A549 (cell line): Measurements from ENCODE around the gene SLC1A2. TPM values are rescaled to one million over a fixed set of nuclear protein-coding genes. Genes with fewer than 3 reads are reported as not detected.
A peak's percentile ranks its signal among the peaks of the same experiment; 100 is the strongest.

ENCODE experiments used
- ATAC-seq, 2 experiments: fragments of 200-7000 bp in 1 of 2; fragments of >200 bp in 1 of 2; cut with Nextera tagmentation in 1 of 2; cut with Tn5 transposase in 1 of 2; 3 replicates each; pipeline versions ENCODE4 v1.8.0 to v1.9.1; 2018 to 2020; ENCODE audit warnings: mild to moderate bottlenecking in 1 of 2, moderate library complexity in 1 of 2
- CTCF ChIA-PET: fragments of 300-600 bp; sonication (Branson Sonifier 250); formaldehyde crosslinking; extraction: SDS; loops from one replicate; lab custom pipeline; 2021; ENCODE audit warnings: antibody characterized with exemption, inconsistent platforms; lab: Yijun Ruan, JAX
- POLR2A ChIA-PET: fragments of 350-600 bp; formaldehyde crosslinking; extraction: SDS; loops from one replicate; lab custom pipeline; 2021; ENCODE audit warnings: antibody characterized with exemption, inconsistent platforms; lab: Yijun Ruan, JAX
- DNase-seq, 2 experiments: peaks; one replicate each; pipeline versions ENCODE4 v3.0.0 to v3.0.0-alpha.2; 2011 to 2016; ENCODE audit warnings: low read depth in 1 of 2, low spot score in 1 of 2
- FAIRE-seq: peaks from 2 replicates; lab custom pipeline; 2011; peaks lifted over from hg19 to GRCh38; lab: Jason Lieb, UNC
- H3K27ac ChIP-seq, 2 experiments: fragments of >200 bp; sonication (Bioruptor Twin); formaldehyde crosslinking; 3 replicates each; pipeline ENCODE4 v1.5.1; 2016 to 2017
- H3K4me1 ChIP-seq: fragments of >200 bp; sonication (Bioruptor Twin); formaldehyde crosslinking; 3 replicates; pipeline ENCODE4 v1.6.1; 2016
- H3K4me2 ChIP-seq: fragments of >200 bp; sonication (Bioruptor Twin); formaldehyde crosslinking; 3 replicates; pipeline ENCODE4 v1.6.1; 2016
- H3K4me3 ChIP-seq: fragments of >200 bp; sonication (Bioruptor Twin); formaldehyde crosslinking; 3 replicates; pipeline ENCODE4 v1.5.1; 2016
- H3K9me3 ChIP-seq: fragments of >200 bp; sonication (Bioruptor Twin); formaldehyde crosslinking; 3 replicates; pipeline ENCODE4 v1.6.1; 2016
- CBX2 ChIP-seq: fragments of 200-600 bp; sonication (generic); IDR thresholded peaks from 2 replicates; pipeline ENCODE4 v1.6.1; 2016; ENCODE audit warnings: low read depth, mild to moderate bottlenecking, borderline replicate concordance
- CEBPB ChIP-seq, 2 experiments: fragments of >200 bp in 1 of 2; sonication (Bioruptor Twin) in 1 of 2; formaldehyde crosslinking in 1 of 2; IDR thresholded peaks; 2 replicates each; pipeline ENCODE4 v1.6.1; 2012 to 2016
- CHD2 ChIP-seq: fragments of 150-350 bp; IDR thresholded peaks from 2 replicates; pipeline ENCODE4 v1.6.1; 2014; ENCODE audit warnings: low read length; ENCODE audit not compliant: partially characterized antibody
- ESRRA ChIP-seq: fragments of 150-350 bp; IDR thresholded peaks from 2 replicates; pipeline ENCODE4 v1.6.1; 2014; ENCODE audit warnings: mild to moderate bottlenecking, low read length, borderline replicate concordance
- FOSL2 ChIP-seq, 2 experiments: fragments of 450-650 bp in 1 of 2; fragments of >200 bp in 1 of 2; sonication (Bioruptor Twin) in 1 of 2; formaldehyde crosslinking; IDR thresholded peaks; 2 replicates each; pipeline versions ENCODE4 v1.5.0 to v1.6.1; 2016 to 2020; ENCODE audit warnings: mild to moderate bottlenecking in 1 of 2, moderate library complexity in 1 of 2
- FOXS1 ChIP-seq: fragments of 250-450 bp; sonication (Bioruptor Pico); IDR thresholded peaks from 2 replicates; pipeline ENCODE4 v1.5.0; 2020; ENCODE audit warnings: mild to moderate bottlenecking, moderate library complexity
- HOXB5 ChIP-seq: fragments of 250-450 bp; sonication (Bioruptor Pico); IDR thresholded peaks from 2 replicates; pipeline ENCODE4 v1.5.0; 2020; ENCODE audit warnings: mild to moderate bottlenecking, moderate library complexity
- KDM1A ChIP-seq: fragments of 200-600 bp; sonication (generic); IDR thresholded peaks from 2 replicates; pipeline ENCODE4 v1.6.1; 2016; ENCODE audit warnings: low read depth, mild to moderate bottlenecking
- MAX ChIP-seq: IDR thresholded peaks from 2 replicates; pipeline ENCODE4 v1.6.1; 2012
- MYC ChIP-seq: IDR thresholded peaks from 2 replicates; pipeline ENCODE4 v1.6.1; 2012; ENCODE audit warnings: mild to moderate bottlenecking, inconsistent platforms, low read length, improper control_type of control experiment, borderline replicate concordance
- NPAS2 ChIP-seq: fragments of 250-450 bp; sonication (Bioruptor Pico); IDR thresholded peaks from 2 replicates; pipeline ENCODE4 v1.8.0; 2022; ENCODE audit warnings: mild to moderate bottlenecking, moderate library complexity, borderline replicate concordance
- NR3C1 ChIP-seq: fragments of >200 bp; sonication (Bioruptor Twin); formaldehyde crosslinking; IDR thresholded peaks from 3 replicates; pipeline ENCODE4 v1.6.1; 2017
- POLR2AphosphoS2 ChIP-seq: conservative IDR thresholded peaks from 2 replicates; pipeline ENCODE4 v1.6.1; 2012; ENCODE audit warnings: low read length, improper control_type of control experiment, inconsistent platforms
- RARB ChIP-seq: fragments of 250-450 bp; sonication (Bioruptor Pico); IDR thresholded peaks from 2 replicates; pipeline ENCODE4 v1.8.0; 2021; ENCODE audit warnings: mild to moderate bottlenecking, moderate library complexity
- RCOR1 ChIP-seq: fragments of 150-350 bp; IDR thresholded peaks from 2 replicates; pipeline ENCODE4 v1.6.1; 2014; ENCODE audit warnings: antibody characterized with exemption, low read length, low read depth
- ZNF302 ChIP-seq: fragments of 250-450 bp; sonication (Bioruptor Pico); IDR thresholded peaks from 2 replicates; pipeline ENCODE4 v1.9.0; 2021; ENCODE audit warnings: inconsistent platforms, mild to moderate bottlenecking, moderate library complexity
- WGBS: methylation state at CpG from one replicate; pipeline ENCODE4 v1.1.6; 2017; ENCODE audit errors: missing lambda C conversion rate; 5-methylcytosine and 5-hydroxymethylcytosine counted together
- polyA plus RNA-seq, 4 experiments: library from polyadenylated mRNA; depleted of rRNA in 3 of 4; stranded (reverse); fragments of >200 nt; fragmentation: RNase III in 1 of 4; extraction: RNeasy Plus Mini Kit Qiagen cat#74134 plus additional on column Dnase treatment in 1 of 4; gene quantifications; 2 replicates in 3 of 4; 3 replicates in 1 of 4; pipeline ENCODE4 v1.2.3, GENCODE V29; 2011 to 2017
- TF ChIP-seq, protein P1 (sequence below): fragments of >200 bp; sonication (Bioruptor Twin); formaldehyde crosslinking; IDR thresholded peaks from 3 replicates; pipeline ENCODE4 v1.5.1; 2016
- TF ChIP-seq, protein P2 (sequence below): fragments of 200-600 bp; sonication (generic); IDR thresholded peaks from 2 replicates; pipeline ENCODE4 v1.6.1; 2016; ENCODE audit warnings: antibody characterized with exemption, mild to moderate bottlenecking, moderate library complexity
- TF ChIP-seq, protein P3 (sequence below): fragments of 250-450 bp; sonication (Bioruptor Pico); IDR thresholded peaks from 2 replicates; pipeline ENCODE4 v1.5.0; 2021; ENCODE audit warnings: mild to moderate bottlenecking, moderate library complexity, borderline replicate concordance

SLC1A2 gene
- polyA plus RNA-seq, 2 of the 4 experiments (the other 2 are of a cell fraction): 0.01 to 0.14 TPM

- CTCF ChIA-PET: interaction anchor here (1.0 kb wide), 1 partner anchor 29 kb away, joined by 3 read pairs; no protein-coding TSS in a partner anchor
- peaks cover 38% of the 10 kb centered on the region for H3K4me1 ChIP-seq
- no peak for DNase-seq
- TF ChIP-seq CHD2: no peak
- TF ChIP-seq MAX: no peak
- TF ChIP-seq NR3C1: no peak
- TF ChIP-seq, all 56 proteins: peak for 0
- H3K4me2 ChIP-seq: no peak overlapping the region
- H3K27ac ChIP-seq: peak overlapping the region; percentile 35 to 73; a peak in 5 of 6 replicates
- H3K4me3 ChIP-seq: no peak overlapping the region
- peaks cover 3% of the 10 kb centered on the region; the same call in 1 of the 3 replicates for H3K9me3 ChIP-seq
- POLR2A ChIA-PET: no interaction called here
- ATAC-seq: no peak
- 84% methylated on average over 3 of the region's 3 CpGs for WGBS
- no peak for FAIRE-seq
Observed at GRCh38 chr11:35211952-35212351, 207.4 kb downstream of the SLC1A2 start.

GRCh38 chr11:35210876-35211546 lies 208.3 kb downstream of the SLC1A2 start:
- no peak overlapping the region for H3K4me2 ChIP-seq
- ChIA-PET POLR2A (no interaction called here), CTCF (no interaction called here)
- ATAC-seq (no peak), DNase-seq (no peak), FAIRE-seq (no peak)
- H3K4me1 ChIP-seq: peaks cover 34% of the 10 kb centered on the region
- no peak overlapping the region for H3K27ac ChIP-seq
- H3K9me3 ChIP-seq: peaks cover 3% of the 10 kb centered on the region; the same call in 1 of the 3 replicates
- TF ChIP-seq CEBPB (IDR thresholded peaks at IDR 0.05) (peak in 1 of 2 experiments; percentile 25; a peak in 1 of 4 replicates), POLR2AphosphoS2 (no peak)
- TF ChIP-seq, all 56 proteins: peak for 1
- 85% methylated on average over 3 of the region's 3 CpGs for WGBS
- no peak overlapping the region for H3K4me3 ChIP-seq

GRCh38 chr11:35208795-35209194 lies 210.6 kb downstream of the SLC1A2 start:
- no peak for ATAC-seq

More at GRCh38 chr11:35208795-35209194, 210.6 kb downstream of the SLC1A2 start:
- WGBS: 56% methylated on average over 4 of the region's 4 CpGs
- Histone ChIP-seq H3K4me2 (no peak overlapping the region), H3K27ac (no peak overlapping the region), H3K4me1 (peaks cover 18% of the 10 kb centered on the region), H3K9me3 (peaks cover 3% of the 10 kb centered on the region; the same call in 1 of the 3 replicates), H3K4me3 (no peak overlapping the region)
- CTCF ChIA-PET: interaction anchor here (1.0 kb wide), 1 partner anchor 10 kb away, joined by 3 read pairs; no protein-coding TSS in a partner anchor
- DNase-seq: no peak
- no peak for TF ChIP-seq FOXS1 (CRISPR knock-in tag)
- TF ChIP-seq ESRRA: no peak
- no peak for TF ChIP-seq NPAS2 (CRISPR knock-in tag)
- TF ChIP-seq CBX2: no peak
- TF ChIP-seq, protein P1, sequence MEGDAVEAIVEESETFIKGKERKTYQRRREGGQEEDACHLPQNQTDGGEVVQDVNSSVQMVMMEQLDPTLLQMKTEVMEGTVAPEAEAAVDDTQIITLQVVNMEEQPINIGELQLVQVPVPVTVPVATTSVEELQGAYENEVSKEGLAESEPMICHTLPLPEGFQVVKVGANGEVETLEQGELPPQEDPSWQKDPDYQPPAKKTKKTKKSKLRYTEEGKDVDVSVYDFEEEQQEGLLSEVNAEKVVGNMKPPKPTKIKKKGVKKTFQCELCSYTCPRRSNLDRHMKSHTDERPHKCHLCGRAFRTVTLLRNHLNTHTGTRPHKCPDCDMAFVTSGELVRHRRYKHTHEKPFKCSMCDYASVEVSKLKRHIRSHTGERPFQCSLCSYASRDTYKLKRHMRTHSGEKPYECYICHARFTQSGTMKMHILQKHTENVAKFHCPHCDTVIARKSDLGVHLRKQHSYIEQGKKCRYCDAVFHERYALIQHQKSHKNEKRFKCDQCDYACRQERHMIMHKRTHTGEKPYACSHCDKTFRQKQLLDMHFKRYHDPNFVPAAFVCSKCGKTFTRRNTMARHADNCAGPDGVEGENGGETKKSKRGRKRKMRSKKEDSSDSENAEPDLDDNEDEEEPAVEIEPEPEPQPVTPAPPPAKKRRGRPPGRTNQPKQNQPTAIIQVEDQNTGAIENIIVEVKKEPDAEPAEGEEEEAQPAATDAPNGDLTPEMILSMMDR: no peak
- TF ChIP-seq MYC: no peak
- TF ChIP-seq KDM1A: no peak
- TF ChIP-seq, protein P2, sequence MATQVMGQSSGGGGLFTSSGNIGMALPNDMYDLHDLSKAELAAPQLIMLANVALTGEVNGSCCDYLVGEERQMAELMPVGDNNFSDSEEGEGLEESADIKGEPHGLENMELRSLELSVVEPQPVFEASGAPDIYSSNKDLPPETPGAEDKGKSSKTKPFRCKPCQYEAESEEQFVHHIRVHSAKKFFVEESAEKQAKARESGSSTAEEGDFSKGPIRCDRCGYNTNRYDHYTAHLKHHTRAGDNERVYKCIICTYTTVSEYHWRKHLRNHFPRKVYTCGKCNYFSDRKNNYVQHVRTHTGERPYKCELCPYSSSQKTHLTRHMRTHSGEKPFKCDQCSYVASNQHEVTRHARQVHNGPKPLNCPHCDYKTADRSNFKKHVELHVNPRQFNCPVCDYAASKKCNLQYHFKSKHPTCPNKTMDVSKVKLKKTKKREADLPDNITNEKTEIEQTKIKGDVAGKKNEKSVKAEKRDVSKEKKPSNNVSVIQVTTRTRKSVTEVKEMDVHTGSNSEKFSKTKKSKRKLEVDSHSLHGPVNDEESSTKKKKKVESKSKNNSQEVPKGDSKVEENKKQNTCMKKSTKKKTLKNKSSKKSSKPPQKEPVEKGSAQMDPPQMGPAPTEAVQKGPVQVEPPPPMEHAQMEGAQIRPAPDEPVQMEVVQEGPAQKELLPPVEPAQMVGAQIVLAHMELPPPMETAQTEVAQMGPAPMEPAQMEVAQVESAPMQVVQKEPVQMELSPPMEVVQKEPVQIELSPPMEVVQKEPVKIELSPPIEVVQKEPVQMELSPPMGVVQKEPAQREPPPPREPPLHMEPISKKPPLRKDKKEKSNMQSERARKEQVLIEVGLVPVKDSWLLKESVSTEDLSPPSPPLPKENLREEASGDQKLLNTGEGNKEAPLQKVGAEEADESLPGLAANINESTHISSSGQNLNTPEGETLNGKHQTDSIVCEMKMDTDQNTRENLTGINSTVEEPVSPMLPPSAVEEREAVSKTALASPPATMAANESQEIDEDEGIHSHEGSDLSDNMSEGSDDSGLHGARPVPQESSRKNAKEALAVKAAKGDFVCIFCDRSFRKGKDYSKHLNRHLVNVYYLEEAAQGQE: no peak
- no peak for TF ChIP-seq CEBPB (IDR thresholded peaks at IDR 0.05)
- TF ChIP-seq ZNF302 (CRISPR knock-in tag): no peak
- TF ChIP-seq FOSL2 (IDR thresholded peaks at IDR 0.05): no peak
- TF ChIP-seq FOSL2 (CRISPR knock-in tag; IDR thresholded peaks at IDR 0.05): no peak
- TF ChIP-seq RARB (CRISPR knock-in tag): no peak
- no peak for TF ChIP-seq RCOR1
- TF ChIP-seq, protein P3, sequence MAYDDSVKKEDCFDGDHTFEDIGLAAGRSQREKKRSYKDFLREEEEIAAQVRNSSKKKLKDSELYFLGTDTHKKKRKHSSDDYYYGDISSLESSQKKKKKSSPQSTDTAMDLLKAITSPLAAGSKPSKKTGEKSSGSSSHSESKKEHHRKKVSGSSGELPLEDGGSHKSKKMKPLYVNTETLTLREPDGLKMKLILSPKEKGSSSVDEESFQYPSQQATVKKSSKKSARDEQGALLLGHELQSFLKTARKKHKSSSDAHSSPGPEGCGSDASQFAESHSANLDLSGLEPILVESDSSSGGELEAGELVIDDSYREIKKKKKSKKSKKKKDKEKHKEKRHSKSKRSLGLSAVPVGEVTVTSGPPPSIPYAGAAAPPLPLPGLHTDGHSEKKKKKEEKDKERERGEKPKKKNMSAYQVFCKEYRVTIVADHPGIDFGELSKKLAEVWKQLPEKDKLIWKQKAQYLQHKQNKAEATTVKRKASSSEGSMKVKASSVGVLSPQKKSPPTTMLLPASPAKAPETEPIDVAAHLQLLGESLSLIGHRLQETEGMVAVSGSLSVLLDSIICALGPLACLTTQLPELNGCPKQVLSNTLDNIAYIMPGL (CRISPR knock-in tag): no peak
- TF ChIP-seq HOXB5 (CRISPR knock-in tag): no peak
- POLR2A ChIA-PET: no interaction called here
- FAIRE-seq: no peak
